HCT116 (cell line): ENCODE data around the gene RIT2.

Experiments used
- ELF1 ChIP-seq: IDR thresholded peaks from 2 replicates; pipeline ENCODE4 v1.6.1; 2012; ENCODE audit warnings: low read depth, borderline replicate concordance
- EZH2 ChIP-seq: fragments of 200-600 bp; sonication (generic); IDR thresholded peaks from 2 replicates; pipeline ENCODE4 v1.6.1; 2017; ENCODE audit warnings: antibody characterized with exemption, mixed run types
- SP1 ChIP-seq: IDR thresholded peaks from 2 replicates; pipeline ENCODE4 v1.6.1; 2012; ENCODE audit warnings: low read depth
- TF ChIP-seq, protein P1 (sequence below), 3 experiments: fragments of 200-600 bp in 1 of 3; sonication (generic) in 1 of 3; IDR thresholded peaks in 2 of 3; conservative IDR thresholded peaks in 1 of 3; 2 replicates each; pipeline ENCODE4 v1.5.1; 2012 to 2017; ENCODE audit warnings: low read depth in 2 of 3, low read length in 2 of 3, antibody characterized with exemption in 1 of 3, borderline replicate concordance in 1 of 3, control low read depth in 1 of 3, mild to moderate bottlenecking in 1 of 3, mixed read lengths in 1 of 3, mixed run types in 1 of 3, moderate library complexity in 1 of 3; ENCODE audit not compliant: insufficient read depth in 1 of 3

GRCh38 chr18:42883169-42883568 is 232.3 kb downstream of the RIT2 start:
- TF ChIP-seq, protein P1, sequence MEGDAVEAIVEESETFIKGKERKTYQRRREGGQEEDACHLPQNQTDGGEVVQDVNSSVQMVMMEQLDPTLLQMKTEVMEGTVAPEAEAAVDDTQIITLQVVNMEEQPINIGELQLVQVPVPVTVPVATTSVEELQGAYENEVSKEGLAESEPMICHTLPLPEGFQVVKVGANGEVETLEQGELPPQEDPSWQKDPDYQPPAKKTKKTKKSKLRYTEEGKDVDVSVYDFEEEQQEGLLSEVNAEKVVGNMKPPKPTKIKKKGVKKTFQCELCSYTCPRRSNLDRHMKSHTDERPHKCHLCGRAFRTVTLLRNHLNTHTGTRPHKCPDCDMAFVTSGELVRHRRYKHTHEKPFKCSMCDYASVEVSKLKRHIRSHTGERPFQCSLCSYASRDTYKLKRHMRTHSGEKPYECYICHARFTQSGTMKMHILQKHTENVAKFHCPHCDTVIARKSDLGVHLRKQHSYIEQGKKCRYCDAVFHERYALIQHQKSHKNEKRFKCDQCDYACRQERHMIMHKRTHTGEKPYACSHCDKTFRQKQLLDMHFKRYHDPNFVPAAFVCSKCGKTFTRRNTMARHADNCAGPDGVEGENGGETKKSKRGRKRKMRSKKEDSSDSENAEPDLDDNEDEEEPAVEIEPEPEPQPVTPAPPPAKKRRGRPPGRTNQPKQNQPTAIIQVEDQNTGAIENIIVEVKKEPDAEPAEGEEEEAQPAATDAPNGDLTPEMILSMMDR (IDR thresholded peaks at IDR 0.05 in 2 of 3, conservative IDR thresholded peaks at IDR 0.05 in 1 of 3; ENCODE audit: borderline replicate concordance in 1 of 3, insufficient read depth in 1 of 3, low read depth in 2 of 3, low read length in 2 of 3) = no peak
- no peak for TF ChIP-seq SP1
- TF ChIP-seq ELF1 = no peak
- no peak for TF ChIP-seq EZH2
